NOMO-1 (cell line): ENCODE data around the gene ACSBG1.

Experiments used
- DNase-seq, 2 experiments: peaks; one replicate each; lab custom pipeline; 2025; ENCODE audit not compliant: unreplicated experiment in 2 of 2; lab: John Stamatoyannopoulos, UW

The ACSBG1 gene

DNA sequence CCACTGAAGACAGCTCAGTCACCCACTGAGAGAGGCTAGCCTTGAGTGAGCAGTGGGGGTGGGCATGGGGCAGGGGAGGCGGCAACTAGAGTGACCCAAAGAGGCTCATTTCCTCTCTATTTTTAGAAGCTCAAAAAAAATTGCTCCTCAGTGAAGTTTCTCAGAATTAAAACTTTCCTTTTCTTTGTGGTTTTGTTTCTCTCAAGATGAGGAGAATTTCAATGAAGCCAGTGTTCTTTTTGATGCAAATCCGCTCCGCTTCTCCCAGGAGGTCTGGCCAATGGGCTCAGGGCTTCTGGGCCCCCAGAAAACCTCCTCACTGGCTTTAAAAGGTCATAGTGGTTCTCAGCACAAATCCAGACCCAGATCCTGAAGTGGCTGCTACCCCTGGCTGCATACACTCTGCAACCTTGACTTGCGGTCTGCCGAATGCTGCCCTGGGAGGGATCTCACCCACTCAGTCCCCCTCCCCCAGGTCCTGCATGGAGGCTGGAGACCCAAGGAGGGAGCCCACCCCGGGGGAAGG, at the start of gene ACSBG1:
TSS of gene ACSBG1 (minus strand) at position 51 of the 526 bp plus-strand sequence. CDS start 64 bp downstream, outside the sequence.
- no peak for DNase-seq

GRCh38 chr15:78282324-78282723, 48.0 kb upstream of the ACSBG1 start:
- no peak for DNase-seq

GRCh38 chr15:78280319-78281072, 46.1 kb upstream of the ACSBG1 start:
- DNase-seq, result no peak

DNA sequence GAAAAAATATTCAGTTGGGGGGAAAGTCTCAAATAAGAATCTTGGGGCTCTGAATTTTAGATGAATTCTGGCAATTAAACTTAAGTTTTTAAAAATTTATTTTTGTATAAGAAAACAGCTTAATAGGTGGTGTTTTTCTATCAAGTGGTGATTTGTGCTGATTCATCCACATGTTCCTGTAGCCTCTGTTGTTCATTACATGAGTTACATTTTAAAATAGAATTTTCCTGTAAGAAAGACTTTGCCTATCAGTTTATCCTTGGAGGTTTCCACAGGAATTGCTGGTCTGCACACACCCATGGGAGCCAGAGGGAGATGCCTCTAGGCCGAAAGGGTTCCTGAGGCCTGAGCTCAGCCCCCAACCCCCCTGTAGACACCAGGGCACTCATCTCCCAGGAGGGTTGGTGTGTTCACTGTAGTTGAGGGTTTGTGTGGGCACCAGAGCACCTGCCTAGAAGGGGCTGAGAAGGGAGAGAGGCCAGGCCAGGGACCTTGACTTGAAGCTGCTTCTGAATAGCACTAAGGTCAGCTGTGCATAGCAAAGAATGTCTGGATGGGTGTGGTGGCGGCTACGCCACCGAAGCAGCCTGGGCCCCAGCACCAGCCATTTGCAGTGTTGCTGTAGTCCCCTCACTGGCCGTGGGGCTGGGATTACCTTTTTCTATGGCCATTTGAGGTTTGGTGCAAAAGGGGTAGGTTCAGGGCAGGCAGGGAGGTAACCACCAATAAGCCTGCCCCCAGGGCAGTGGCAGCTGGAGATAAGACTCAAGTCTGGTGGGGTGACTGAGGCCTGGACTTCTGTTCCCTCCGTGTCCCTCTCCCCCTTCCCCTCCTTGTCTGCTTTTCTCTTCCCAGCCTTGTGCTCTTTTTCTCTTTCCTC, 41.9 kb upstream of the ACSBG1 start:
- no peak for DNase-seq

GRCh38 chr15:78274994-78275393, 40.6 kb upstream of the ACSBG1 start:
- DNase-seq, result no peak

DNA sequence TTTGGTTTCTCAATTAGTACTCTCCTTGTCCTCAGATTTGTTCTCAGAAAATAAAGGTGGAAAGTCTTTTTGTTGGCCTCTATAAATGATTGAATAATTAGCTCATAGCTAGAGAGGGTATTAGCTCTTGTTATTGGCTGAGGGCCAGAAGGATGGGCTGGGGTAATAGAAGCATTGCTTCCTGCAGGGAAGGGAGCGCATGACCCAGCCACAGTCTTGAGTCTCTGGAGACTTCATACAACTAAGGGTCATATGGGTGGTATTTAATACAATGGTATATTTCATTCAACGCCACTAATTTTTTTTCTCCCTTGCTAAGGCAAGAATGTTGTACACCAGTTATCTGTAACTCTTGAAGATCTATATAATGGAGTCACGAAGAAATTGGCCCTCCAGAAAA, 38.4 kb upstream of the ACSBG1 start:
- no peak for DNase-seq

GRCh38 chr15:78272316-78272715, 38.0 kb upstream of the ACSBG1 start:
- no peak for DNase-seq

DNA sequence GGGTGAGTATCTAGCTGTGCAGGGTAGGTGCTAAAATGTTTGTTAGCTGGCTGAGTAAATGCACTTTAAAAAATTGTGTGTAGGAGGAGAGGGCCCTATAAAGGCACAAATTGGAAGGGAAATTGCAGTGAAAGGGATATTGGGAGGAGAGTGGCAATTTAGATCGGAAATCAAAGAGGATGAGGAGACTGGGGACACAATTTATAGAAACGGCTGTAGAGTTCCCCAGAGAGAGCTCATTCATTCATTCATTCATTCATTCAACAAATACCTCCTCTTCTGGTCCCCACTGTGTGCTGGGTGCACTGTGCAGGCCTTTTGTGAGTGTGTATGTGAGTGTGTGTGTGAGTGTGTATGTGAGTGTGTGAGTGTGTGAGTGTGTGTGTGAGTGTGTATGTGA, 32.4 kb upstream of the ACSBG1 start:
- no peak for DNase-seq

GRCh38 chr15:78266229-78266628, 31.9 kb upstream of the ACSBG1 start:
- DNase-seq, result no peak

GRCh38 chr15:78265752-78266224, 31.4 kb upstream of the ACSBG1 start:
- peak; percentile 31 to 48 for DNase-seq

GRCh38 chr15:78265137-78265460, 30.7 kb upstream of the ACSBG1 start:
- no peak for DNase-seq

DNA sequence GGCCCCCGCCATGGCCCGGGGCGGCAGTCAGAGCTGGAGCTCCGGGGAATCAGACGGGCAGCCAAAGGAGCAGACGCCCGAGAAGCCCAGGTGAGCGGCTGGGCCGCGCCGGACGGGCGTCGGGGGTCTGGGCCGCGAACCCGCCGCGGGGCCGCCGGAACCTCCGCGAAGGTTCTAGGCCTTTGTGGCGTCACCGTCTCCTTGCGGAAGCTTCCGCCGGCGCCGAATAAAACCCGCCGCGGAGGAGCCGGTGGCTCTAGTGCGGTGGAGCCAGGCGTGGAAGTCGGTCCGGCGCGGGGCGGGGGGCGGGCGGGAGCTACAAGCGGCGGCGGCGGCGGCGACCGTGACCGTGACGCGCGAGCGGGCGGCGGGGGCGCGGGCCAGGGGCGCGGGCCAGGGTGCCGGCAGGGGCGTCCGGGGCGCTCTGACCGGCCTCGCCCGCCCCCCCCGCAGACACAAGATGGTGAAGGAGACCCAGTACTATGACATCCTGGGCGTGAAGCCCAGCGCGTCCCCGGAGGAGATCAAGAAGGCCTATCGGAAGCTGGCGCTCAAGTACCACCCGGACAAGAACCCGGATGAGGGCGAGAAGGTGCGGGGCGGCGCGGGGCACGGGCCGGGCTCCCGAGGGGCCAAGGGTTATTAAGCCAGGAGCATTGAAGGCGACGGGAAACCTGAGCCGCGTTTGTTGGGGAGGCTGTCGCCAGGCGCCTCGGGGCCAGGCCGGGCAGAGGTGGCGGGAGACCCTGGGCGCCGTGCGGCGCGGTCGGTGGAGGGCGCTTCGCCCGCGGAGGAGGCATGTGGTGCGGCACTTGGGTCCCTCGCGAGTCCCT, 30.2 kb upstream of the ACSBG1 start, which contains the start of gene DNAJA4:
TSS of gene DNAJA4 (plus strand) at position 259 of the 833 bp plus-strand sequence. CDS start at position 461, 202 bp downstream.
- peak; percentile 47 to 60 for DNase-seq

GRCh38 chr15:78263907-78264303, 29.5 kb upstream of the ACSBG1 start:
- no peak for DNase-seq

- DNase-seq, result no peak
Observed at GRCh38 chr15:78263351-78263781, 29.0 kb upstream of the ACSBG1 start.

DNA sequence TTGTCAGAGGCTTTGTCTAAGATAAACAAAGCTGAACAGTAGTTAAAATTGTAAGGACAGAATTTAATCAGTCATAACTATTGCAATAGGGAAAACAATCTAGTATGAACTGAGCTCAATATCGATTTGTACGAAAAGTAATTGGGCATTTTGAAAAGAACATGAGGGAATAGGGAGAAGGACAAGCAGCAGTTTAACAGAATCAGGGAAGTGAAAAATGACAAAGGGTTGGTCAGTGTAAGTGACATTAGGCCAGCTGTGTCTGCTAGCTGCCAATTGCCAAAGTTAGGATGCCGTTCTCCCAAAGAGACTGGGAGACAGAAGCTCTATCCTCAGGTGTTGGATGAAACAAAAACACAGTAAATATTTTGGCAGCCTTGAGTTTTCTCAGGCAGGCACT, 26.7 kb upstream of the ACSBG1 start:
- no peak for DNase-seq

DNA sequence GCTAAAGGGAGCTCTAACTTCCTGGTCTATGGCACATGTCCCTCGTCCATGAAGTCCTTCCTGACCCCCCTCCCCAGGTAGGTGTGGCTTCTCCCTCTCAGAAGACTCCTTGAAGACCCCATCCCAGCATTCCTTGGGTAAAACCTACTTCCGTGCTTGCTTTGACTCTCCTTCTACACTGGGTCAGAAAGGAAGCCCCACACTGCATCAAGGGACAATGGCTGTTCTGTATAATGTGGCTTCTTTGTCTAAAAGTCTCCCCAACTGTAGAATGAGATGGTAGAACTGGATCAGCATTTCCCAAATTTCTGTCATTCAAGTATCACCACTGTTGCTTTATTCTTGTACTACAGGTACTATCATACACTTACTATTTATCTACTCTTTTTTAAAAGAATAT, 26.1 kb upstream of the ACSBG1 start:
- no peak for DNase-seq

GRCh38 chr15:78259232-78259631, 24.9 kb upstream of the ACSBG1 start:
- DNase-seq, result no peak

DNA sequence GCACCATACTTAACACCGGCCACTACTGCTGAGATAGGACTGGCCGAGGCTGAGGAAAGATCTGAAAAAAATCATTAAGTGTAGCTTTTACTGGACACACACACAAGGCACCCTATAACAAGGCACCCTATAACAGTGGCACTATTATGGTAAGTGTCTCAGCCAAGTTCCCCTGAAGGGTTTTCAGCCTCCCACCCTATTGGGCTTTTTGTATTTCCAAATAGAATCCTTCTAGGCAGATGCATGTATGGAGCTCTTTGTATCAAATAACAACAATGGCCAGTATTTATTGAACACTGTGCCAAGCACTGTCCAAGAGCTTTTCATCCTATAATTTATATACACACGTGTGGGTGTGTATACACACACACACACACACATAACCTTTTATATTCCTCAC, 23.3 kb upstream of the ACSBG1 start:
- DNase-seq, result no peak

GRCh38 chr15:78256044-78256437, 21.7 kb upstream of the ACSBG1 start:
- no peak for DNase-seq

GRCh38 chr15:78255421-78256043, 21.2 kb upstream of the ACSBG1 start:
- DNase-seq, result no peak
